Stimulated activated CD4-positive, alpha-beta T cell treated with anti-CD3 and anti-CD28 coated beads, Interleukin-2, amount 100 ng/mL, for 24 hours (primary cell): ENCODE measurements around the gene ACACB.

Experiments used
- DNase-seq, 2 donors: peaks; one replicate each; pipeline ENCODE4 v3.0.0-alpha.2; 2020

The ACACB gene

DNA sequence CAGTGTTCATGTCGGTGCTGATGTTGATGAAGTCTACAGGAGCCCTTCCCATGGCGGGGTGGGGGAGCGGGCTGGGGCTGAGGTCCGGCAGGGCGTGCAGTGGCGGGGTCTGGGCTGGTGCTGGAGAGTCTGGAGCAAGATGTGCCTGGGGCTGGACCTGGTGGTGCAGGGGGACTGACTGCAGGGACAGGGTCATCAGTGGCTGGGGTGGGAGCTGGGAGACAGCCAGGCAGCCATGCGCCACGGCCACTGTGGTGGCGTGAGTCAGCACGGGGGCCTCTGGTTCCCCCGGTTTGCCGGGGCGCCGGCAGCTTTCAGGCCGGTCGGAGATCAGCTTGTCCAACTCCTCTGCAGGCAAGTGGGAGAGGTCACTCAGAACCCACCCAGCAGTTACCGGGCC, 165.1 kb downstream of the ACACB start:
- DNase-seq: no peak

DNA sequence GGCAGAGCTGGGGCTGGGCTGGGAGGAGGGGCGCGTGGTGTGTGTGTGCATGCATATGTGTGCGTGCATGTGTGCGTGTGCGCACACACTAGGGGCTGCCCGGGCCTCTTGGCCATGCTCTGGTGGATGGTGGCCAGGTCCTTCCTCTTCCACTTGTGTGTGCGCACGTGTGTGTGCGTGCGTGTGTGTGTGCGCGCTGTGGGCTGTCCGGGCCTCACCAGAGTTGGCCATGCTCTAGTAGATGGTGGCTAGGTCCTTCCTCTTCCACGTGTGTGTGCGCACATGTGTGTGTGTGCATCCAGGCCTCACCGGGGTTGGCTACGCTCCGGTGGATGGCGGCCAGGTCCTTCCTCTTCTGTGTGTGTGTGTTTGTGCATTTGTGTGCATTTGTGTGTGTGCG, 168.0 kb downstream of the ACACB start:
- DNase-seq: no peak

DNA sequence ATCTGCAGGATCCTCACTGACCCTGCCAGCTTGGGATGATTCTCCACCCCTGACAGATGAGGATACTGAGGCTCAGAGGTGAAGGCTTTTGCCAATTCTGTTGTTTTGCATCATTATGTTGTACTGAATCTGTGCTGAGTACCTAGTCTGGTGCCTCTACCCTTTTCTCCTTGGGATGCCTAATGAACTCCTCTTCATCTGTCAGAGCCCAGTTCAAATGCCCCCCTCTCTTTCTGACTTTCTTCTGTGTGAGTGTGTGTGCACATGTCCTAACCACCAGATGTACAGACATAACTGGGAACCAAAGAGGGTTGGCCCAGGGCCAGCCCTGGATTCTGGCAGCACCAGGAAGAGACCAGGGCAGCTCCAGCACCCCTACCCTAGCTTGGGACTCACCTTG, 169.9 kb downstream of the ACACB start:
- DNase-seq: no peak

DNA sequence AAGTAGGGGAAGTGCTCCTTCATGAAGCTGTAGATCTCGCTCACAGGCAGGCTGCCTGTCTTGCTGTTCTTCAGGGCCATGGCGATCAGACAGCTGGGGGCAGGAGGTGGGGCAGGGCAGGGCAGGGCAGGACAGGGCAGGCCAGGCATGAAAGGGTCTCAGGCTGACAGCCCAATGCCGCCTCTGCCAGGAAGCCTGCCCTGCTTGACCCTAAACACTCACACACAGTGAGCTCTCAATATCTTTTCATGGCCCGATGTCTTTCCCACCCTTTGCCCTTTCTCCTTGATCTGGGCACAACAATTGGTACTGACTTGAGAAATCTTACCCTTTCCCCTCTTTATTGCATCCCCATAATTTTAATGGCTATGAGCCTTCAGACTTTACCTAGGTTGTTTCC, 170.3 kb downstream of the ACACB start:
- DNase-seq: no peak

DNA sequence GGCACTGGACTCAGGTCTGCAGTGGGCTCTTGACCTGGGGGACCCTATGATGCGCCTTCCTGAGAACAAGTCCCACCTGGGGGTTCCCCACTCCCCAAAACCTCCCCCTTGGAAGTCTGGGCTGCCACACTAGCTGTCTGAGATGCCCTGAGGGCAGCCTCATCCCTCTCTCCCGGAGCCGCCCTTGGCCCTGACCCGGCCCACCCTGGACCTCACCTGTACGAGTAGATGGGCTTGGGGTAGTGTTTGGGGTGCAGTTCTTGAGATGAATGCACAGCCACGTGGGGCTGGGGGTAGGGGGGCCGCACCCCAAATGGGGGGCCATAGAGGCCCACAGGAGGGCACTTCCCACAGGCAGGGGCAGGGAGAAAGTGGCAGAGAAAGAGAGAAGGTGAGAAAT, 170.8 kb downstream of the ACACB start:
- DNase-seq: no peak

DNA sequence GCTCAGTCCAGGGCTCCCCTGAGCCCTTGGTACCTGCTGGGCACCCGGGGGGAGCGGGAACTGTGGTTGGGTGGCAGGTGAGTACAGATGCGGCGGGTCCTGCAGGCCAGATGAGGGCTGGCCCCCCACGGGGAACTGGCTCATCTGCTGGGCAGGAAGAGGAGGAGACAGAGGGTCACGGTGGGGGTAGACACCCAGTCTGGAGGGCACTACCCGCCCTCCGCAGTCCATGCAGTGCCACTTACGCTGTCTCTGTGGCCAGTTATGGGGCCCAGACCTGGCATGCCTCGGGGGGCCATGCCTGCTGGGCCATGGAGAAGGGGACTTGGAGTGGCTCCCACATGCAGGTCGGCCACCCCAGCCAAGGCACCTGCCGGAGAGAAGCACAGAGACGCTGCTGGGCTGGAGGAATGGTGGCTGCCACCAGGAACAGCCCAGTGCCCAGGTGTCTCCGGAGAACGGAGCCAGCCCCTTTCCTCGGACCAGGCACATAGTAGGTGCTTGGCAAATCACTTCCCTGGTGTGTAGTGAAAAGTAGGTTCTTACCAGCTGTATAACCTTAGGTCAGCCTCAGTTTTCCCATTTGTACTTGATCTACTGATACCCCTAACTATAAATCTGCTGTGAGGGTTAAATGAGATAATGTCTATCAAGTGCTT, 171.6 kb downstream of the ACACB start:
- no peak for DNase-seq

DNA sequence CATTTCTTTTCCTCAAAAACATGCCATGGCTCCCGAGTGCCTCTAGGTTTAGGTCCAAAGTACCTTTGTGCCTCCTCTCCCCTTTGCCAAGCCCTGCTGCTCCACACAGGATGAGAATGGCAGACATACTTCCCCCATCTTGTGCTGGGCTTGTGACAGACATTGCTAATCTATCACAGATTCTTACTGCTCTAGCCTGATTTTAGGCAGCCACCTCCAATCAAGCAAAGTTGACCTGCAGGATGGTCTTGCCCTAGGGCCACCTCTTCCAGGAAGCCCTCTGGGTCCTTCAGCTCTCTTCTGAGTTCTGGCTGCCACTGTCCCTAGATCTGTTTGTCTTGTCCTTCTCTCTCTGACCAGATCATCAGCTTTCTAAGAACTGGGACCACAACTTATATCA, 172.2 kb downstream of the ACACB start:
- no peak for DNase-seq

DNA sequence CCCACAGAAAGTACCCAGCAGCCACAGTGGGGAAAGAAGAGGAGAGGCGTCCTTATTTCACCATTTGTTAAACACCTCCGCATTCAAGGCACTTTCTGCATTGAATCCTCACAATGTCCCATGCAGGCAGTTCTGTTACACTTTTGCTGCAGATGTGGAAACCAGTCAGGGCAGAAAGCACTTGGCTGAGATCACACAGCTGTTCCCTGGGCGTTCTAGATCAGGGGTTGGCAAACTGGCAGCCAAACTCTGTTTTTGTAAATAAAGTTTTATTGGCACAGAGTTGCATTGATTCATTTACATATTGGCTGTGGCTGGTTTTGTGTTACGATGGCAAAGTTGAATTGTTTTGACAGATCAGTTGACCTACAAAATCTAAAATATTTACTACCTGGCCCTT, 172.6 kb downstream of the ACACB start:
- DNase-seq: no peak

DNA sequence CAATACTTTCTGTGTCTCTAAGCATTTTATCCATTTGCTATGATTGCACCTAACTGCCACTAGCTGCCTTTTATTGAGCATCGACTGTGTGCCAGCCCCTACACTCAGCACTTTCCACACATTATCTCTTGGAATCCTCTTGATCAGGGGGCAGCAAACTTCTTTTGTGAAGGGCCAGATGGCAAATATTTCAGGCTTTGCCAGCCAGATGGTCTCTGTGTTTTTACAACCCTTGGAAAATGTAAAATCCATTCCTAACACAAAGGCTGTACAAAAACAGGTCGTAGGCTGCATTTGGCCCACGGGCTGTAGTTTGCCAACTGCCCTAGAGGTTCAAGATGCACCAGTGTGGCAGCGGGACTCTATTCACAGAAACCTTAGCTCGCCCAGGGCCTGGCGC, 173.2 kb downstream of the ACACB start:
- DNase-seq: no peak

DNA sequence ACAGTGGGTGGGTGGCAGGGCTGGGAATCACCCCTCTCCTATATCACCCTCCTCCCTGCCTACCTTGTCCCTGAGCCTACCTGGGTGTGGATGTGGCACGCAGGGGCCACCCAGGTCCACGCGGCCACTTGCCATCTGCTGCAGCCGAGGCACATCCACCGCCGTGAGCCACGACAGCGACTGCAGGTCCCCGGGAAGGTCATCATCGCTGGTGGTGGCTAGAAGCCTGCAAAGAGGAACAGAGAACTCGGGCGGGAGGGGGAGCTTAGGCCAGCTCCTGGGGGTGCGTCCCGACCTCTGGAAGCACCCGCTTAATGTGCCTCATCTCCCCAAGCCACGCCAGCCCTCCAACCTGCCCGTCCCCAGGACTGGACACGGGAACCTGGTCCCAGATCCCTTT, 173.7 kb downstream of the ACACB start:
- no peak for DNase-seq

DNA sequence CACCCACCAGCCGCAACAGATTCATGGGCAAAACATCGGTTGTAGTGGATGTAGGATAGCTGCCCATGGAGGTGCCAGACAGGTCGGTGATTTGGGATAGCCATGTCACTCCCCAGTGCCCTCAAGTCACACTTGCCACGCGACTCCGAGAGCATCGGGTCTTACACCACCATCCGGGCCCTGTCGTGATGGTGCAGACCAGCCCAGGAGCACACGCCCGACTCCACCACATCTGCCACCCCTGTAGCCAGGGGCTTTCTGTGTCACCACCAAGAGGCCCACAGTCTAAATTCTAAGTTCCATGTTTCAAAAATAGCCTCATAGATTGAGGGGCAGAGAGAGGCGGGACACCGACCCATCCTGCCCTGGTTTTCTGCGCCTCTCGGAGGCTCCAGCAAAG, 174.7 kb downstream of the ACACB start:
- DNase-seq: no peak

DNA sequence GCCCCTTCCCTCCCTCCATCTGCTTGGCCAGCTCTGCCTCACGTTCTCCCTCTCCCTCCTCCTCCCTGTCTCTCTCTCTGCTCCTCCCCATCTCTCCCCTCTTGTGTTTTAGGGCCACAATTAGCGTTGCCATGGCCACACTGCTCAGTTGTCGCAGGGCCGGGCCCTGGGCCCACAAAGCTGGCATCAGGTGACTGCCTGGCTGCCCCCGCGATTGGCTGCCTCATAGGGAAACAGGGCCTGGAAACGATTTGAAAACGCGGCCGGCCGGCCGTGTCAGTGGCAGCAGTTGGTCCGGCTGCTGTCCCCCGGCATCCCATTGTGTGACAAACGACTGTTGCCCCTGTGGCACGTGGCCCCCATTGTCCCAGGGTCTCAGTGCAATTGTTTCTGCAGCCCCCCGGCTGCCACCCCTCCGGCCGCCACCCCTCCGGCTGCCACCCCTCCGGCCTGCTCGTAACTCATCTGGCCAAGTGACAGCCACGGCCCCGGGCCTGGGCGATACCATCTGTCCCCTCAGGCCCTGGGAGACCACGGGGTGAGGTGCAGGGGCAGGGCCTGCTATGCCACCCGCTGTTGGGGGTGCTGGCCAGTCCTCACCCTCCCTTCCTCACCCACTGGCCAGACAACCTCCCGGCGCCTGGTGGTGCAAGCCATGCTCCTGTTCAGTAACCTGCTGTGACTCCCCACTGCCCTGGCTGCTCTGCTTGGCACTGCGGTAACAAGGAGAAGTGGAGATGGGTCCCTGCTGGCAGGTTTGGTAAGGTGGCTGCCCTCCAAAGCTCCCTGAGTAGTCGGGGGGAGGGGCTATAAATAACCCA, 175.3 kb downstream of the ACACB start:
- DNase-seq: no peak

DNA sequence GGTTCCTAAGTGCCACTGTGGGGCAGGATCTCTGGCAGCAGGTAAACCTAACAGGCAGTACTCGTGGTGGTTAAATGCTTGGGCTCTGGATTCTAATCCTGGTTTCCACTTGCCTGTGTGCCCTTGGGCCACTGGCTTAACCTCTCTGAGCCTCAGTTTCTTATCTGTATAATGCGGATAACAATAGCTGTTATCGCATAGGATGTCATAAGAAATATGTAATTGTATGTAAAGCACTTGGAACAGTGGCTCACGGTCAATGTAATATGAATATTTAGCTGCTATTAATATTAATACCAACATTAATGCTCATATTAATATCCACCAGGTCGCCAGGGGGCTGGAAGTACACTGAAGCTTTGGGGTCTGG, 175.9 kb downstream of the ACACB start:
- no peak for DNase-seq

DNA sequence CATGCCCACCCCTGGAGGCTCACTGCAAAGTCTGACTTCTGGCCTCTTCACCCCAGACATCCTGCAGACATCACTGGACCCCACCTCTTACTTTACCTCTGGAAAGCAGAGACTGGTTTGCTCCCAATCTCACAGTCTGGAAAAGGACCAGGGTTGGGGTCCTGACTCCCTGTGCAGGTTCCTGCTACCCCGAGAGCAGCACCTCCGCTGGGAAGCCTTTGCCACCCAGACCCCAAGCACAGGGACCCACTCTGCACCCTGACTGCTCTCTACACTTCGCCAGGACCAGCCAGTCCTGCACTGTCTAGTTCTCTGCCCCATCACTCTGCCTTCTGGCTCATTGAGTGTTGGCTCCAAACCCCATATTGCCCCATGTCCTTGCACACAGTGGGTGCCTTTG, 176.7 kb downstream of the ACACB start:
- DNase-seq: no peak

DNA sequence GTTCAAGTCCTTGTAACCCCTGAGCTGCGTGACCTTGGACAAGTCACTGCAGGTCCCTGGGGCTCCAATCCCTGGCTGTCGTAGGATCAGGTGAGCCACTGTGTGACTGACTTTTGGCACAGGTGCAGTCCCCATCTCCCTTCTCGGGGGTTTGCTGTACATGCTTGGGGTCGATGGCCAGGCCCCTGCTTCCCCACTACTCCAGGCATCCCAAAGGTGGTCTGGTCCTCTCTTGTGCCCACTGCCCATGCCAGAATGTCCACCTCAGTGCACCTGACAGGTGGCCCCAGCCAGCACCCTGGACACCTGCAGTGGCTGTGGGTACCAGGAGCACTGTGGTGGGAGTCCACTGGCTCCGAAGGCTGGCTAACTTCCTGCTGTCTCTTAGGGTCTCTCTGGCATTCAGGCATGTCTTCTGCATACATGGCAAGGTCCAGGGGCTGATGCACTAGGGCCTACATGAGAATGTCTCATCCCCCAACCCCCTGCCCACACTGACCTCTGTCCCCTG, 178.0 kb downstream of the ACACB start:
- DNase-seq: no peak

DNA sequence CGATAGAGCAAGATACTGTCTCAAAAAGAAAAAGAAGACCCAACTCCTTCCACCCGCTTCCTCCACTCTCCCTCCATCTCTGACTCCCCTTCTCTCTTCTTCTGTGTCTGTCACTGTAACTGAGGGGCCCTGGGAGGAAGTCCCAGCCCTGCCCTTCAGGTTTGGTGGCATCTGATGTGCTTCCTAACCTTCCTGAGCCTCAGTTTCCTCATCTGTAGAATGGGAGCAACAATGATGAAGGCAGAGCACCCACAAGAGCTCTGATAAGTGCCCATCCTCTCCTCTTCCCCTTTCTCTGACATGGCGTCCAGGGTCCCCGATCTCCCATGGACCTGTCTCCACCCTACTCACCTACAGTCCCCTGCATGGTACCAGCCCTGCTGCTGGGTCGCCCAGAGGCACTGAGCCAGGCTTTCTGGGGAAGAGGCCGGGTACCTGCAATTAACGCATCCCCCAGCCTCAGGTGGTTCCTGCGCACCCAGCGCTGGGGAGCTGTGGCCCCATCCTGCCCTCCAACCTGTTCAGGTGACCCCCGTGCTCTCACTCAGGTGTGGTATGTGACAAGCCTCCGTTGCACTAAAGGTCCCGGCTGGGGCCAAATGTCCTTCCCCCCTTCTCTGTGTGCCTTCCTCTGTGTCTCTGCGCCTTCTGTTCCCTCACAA, 179.5 kb downstream of the ACACB start:
- DNase-seq: no peak

DNA sequence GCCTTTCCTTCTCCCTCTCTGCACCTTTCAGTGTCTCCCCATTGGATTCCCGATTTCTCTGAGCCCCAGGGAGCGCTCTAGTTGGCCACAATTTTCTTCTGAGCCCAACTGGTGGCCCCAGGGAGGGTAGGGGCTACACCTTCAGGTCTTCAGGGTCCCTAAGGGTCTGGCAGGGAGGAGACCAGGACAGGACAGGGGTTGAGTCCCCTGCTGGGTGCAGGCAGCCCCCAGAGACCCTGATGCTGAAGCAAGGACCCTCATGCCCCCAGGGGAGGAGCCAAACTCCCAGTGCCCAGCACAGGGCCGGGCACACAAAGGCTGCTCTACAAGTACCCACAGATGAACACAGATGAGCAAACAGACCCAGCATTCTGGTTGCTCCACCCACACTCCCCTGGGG, 180.0 kb downstream of the ACACB start:
- DNase-seq: no peak

DNA sequence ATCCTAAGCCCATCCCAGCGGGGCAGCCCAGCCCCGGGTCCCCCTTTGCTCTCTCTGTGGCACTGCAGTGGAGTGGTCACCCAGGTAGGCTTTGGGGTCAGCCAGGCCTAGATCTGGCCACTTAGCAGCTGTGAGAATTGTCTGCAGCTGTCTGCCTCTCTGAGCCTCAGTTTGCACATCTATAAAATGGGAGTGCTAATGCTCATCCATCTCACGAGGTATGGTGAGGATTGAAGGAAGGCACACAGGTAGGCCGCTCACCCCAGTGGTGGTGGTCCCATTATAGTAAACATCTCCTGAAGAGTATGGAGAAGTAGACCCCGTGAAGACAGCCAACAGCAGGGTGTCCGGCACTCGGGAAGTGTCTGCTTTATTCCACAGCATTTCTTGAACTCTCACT, 183.5 kb downstream of the ACACB start:
- no peak for DNase-seq

DNA sequence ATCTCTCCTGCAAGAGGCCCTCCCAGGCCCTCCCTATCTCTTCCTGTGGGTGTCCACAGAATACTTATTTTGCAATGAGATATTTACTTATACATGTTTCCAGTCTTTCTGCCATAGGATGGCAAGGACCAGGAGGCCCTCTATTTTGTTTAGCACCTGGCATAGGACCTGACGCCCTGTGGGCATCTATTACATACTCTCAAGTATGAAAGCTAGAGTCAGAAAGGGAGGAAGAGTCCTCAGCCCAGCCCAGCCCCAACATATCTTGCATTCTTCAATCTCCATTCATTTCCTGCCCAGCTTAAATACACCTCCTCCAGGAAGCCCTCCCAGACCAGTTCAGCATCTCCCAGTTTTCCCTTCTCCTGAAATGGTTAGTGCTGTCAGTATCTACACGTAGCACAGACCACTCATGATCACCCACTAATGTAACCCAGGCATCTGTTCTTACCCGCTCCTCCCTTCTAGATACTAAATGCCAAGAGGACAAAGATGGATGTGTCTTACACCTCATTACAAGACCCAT, 185.3 kb downstream of the ACACB start:
- no peak for DNase-seq

DNA sequence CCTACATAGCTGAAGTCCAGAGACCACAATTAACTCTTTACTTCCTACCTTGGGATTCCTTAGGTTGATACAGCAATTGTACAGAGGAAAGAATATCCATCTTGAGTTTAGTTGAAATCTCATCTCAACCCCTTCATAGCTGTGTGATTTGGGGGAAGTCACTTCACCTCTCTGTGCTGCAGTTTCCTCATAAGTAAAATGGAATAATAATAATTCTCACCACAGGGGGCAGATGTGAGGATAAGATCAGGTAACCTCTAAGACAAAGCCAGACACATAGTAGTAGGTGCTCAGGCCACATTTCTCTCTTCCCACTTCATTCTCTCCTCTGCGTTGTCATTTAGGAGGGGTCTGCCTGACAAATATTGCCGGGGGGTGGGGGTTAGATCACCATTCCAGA, 186.0 kb downstream of the ACACB start:
- DNase-seq: no peak

DNA sequence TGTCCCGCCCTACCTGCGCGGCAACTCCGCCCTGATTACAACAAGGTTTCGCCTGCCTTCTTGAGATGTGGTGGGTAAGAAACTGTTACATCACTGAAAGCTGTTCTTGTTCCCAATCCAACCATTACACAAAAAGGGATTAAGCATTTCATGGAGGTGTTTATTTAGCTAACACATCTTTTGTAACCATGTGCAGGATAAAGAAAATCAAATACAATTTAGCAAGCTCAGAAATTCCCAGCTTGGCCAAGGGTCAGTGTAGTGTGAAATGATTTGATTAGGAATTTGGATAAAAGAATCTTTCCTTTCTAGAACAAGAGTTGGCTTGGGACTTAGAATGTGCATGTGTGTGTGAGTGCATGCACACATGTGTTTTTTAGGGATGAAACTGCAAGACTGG, 186.4 kb downstream of the ACACB start:
- DNase-seq: no peak

DNA sequence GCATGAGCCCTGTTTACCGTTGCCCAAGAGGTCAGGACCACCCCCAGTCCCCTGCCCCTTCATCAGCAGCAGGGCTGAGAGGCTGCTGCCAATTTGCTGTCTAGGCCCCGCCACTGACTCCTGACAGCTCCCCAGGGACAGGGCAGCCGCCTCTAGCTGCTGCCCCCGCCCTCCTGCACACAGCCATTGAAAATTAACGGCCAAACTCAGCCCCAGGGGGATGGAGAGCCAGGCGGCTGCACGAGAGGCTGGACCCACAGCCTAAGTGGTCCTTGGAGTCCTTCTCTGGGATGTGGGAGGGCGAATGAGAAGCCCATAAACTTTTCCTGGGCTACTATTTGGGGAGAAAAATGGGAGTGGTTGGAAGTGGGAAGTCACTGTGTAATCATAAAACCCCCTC, 188.1 kb downstream of the ACACB start:
- DNase-seq: no peak

DNA sequence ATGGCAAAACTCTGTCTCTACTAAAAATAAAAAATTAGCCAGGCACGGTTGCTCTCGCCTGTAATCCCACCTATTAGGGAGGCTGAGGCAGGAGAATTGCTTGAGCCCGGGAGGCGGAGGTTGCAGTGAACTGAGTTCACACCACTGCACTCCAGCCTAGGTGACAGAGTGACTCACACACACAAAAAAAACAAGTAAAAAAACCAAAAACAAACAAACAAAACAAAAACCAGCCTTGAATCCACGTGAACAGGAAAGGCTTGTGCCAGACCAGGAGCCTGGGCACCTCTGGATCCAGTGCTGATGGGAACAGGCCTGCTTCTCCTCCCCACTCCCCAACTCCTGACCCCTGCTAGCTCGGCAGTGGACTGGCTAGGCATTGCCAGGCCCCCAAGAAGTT, 189.2 kb downstream of the ACACB start:
- DNase-seq: no peak

DNA sequence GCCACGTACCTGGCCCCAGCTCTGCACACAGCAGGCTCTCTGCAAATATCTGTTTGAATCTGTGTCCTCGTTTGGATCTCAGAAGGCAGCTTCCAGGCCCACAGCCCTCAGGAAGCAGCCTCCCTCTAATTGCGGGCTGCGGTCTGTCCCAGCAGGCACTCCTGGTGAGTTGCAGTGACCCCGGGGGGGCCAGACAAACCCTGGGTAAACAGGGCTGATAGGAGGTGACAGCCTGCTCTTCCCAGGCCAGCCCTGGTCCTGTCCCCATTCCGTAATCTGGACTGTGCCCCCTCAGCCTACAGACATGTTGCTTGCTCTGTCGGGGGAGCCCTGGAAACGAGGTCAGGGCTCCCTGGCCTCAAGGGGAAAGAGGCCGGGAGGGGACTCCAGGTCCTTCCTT, 190.7 kb downstream of the ACACB start:
- DNase-seq: no peak
